Tongue (tissue), 2 donors: ENCODE results near the gene SCGB2A2. TPM values are rescaled to one million over a fixed set of nuclear protein-coding genes. Genes with fewer than 3 reads are reported as not detected.

Experiments
- DNase-seq: peaks from one replicate; pipeline ENCODE4 v3.0.0-alpha.2; 2015
- total RNA-seq: library from RNA; depleted of rRNA; stranded (reverse); fragments of >200 nt; gene quantifications from one replicate; pipeline ENCODE4 v1.2.3, GENCODE V29; 2014

Gene SCGB2A2
- total RNA-seq, 1 donor from 2014 or later, result not detected

DNA sequence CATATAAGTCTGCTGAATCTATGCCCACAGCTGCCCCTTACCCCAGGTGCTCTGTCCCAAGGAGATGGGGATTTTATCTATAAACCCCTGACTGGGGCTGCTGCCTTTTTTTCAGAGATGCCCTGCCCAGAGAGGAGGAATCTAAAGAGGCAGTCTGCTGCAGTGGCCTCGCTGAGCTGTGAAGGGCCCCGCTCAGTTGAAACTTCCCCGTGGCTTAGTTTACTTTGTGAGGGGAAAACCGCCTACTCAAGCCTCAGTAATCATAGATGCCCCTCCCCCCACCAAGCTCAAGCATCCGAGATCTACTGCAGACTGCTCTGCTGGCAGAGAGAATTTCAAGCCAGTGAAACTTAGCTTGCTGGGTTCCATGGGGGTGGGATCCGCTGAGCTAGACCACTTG lies 36.3 kb downstream of the SCGB2A2 start:
- no peak for DNase-seq

DNA sequence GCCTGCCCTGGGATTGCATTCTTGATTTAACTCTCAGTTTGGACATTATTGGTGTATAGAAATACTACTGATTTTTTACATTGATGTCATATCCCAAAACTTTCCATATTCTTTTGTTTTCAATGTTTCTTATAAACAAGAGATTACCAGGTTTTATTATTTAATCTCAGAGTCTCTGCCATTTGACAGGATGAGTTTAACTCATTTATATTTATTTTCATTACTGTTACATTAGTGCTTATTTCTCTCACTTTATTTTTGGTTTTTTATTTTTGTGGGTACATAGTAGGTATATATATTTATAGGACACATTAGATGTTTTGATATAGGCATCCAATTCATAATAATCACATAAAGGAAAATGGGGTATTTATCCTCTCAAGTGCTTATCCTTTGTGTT lies 38.0 kb downstream of the SCGB2A2 start:
- no peak for DNase-seq

DNA sequence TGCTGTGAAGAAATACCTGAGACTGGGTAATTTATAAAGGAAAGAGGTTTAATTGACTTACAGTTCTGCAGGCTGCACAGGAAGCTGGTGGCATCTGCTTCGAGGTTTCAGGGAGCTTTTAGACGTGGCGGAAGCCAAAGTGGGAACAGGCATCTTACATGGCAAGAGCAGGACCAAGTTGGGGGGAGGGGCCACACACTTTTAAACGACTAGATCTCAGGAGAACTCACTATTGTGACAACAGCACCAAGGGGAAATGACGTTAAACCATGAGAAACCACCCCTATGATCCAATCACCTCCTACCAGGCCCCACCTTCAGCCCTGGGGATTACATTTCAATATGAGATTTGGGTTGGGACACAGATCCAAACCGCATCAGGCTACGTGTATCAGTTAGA lies 40.0 kb downstream of the SCGB2A2 start:
- DNase-seq, result no peak

DNA sequence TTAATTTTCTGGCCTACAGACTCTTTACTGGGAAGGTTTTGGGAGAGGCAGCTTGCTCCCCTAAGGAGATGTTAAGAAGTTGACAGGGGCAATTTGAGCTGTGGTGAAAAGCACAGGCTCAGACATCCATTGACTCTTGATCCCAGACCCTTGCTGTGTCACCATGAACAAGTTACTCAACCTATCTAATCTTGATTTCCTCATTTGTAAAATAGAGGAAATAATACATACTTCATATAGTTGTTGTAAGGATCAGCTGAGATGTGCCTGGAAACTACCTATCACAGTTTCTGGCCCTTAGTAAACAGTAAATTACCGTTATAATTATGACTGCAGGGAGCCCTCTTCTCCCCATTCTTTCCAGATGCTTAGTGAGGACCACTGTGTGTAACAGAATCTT lies 45.5 kb downstream of the SCGB2A2 start:
- DNase-seq, result no peak

DNA sequence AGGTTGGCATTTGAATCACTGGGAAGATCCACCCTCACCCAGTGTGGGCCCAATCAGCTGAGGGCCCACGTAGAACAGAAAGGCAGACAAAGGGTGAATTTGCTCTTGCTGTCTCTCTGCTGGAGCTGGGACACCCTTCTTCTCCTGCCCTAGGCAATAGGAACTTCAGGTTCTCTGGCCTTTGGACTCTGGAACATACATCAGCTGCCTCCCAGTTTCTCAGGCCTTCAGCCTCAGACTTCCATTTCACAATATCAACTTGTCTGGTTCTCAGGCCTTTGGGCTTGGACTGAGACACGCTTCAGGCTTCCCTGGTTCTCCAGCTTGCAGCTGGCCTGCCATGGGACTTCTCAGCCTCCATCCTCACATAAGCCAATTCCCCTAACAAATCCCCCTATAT lies 52.6 kb downstream of the SCGB2A2 start:
- no peak for DNase-seq

Other genes starting within 250 kb of the SCGB2A2 start
- gene INCENP, start 146.1 kb upstream of the SCGB2A2 start, total RNA-seq, result 16.8 TPM
- not detected for gene SCGB1D1, start 79.9 kb upstream of the SCGB2A2 start, total RNA-seq
- not detected for gene SCGB2A1, start 61.5 kb upstream of the SCGB2A2 start, total RNA-seq
- gene SCGB1D2, start 27.9 kb upstream of the SCGB2A2 start, total RNA-seq, result not detected
- gene SCGB1D4, start 28.9 kb downstream of the SCGB2A2 start, total RNA-seq, result not detected
- 9.0 TPM for gene ASRGL1, start 67.3 kb downstream of the SCGB2A2 start, total RNA-seq
- gene SCGB1A1, start 148.9 kb downstream of the SCGB2A2 start, total RNA-seq, result not detected